BJ (cell line): ENCODE measurements around the gene KLF16. TPM values are rescaled to one million over a fixed set of nuclear protein-coding genes. Genes with fewer than 3 reads are reported as not detected.

Experiments
- CTCF ChIA-PET: fragments of 350-600 bp; formaldehyde crosslinking; extraction: SDS; loops from one replicate; lab custom pipeline; 2021; ENCODE audit warnings: antibody characterized with exemption, inconsistent platforms; lab: Yijun Ruan, JAX
- POLR2A ChIA-PET: fragments of 300-600 bp; sonication (Branson Sonifier 250); formaldehyde crosslinking; extraction: SDS; loops from one replicate; lab custom pipeline; 2021; ENCODE audit warnings: antibody characterized with exemption; lab: Charles Lee
- DNase-seq: peaks from one replicate; pipeline ENCODE4 v3.0.0-alpha.2; 2011; ENCODE audit warnings: low read depth
- H3K27me3 ChIP-seq: 2 replicates; pipeline ENCODE4 v1.6.0; 2011; ENCODE audit warnings: low read length; ENCODE audit not compliant: control insufficient read depth, insufficient read depth
- H3K36me3 ChIP-seq: 2 replicates; pipeline ENCODE4 v1.5.1; 2011; ENCODE audit warnings: low read length; ENCODE audit not compliant: control insufficient read depth, insufficient read depth
- H3K4me3 ChIP-seq: 2 replicates; pipeline ENCODE4 v1.5.1; 2011; ENCODE audit warnings: low read depth, mild to moderate bottlenecking, control low read depth, low read length
- polyA plus RNA-seq: library from polyadenylated mRNA; depleted of rRNA; stranded (reverse); fragments of >200 nt; gene quantifications from 2 replicates; pipeline ENCODE4 v1.2.3, GENCODE V29; 2011
- TF ChIP-seq, protein P1 (sequence below): IDR thresholded peaks from 2 replicates; pipeline ENCODE4 v1.5.1; 2011; ENCODE audit warnings: low read depth, mild to moderate bottlenecking, control low read depth, inconsistent platforms, low read length, moderate library complexity; ENCODE audit not compliant: insufficient read depth

The KLF16 gene
- polyA plus RNA-seq, 1 experiment, result 5.7 TPM

DNA sequence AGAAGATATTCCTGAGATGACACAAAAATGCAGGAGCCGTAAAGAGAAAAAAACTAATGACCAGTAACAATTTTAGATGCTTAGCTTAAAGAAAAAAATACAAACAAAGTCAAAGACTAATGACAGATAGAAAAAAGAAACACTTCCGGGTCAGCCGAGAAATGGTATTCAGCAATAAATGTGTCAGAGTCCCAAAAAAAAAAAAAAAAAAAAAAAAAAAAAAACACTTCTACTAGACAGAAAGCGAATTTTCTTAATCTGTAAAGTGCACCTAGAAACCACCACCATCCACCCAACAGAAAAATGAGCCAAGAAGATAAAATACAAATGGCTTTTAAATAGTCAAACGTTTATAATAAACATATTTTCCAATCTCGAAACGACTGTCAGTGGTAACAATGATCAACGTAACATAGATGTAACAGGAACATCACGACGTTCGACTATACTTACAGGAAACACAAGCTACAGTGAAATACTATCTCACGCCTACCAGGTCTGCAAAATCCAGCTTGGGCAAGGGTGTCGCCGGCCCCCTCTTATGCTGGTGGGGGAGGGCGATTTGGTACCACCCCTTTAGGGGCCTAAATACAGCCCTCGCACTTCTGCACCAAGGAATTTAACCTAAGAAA lies 11.3 kb upstream of the KLF16 start:
- Histone ChIP-seq H3K4me3 (peak overlapping the region; percentile 63), H3K36me3 (peaks cover 10% of the 10 kb centered on the region), H3K27me3 (no peaks in the 10 kb centered on the region)
- TF ChIP-seq, protein P1, sequence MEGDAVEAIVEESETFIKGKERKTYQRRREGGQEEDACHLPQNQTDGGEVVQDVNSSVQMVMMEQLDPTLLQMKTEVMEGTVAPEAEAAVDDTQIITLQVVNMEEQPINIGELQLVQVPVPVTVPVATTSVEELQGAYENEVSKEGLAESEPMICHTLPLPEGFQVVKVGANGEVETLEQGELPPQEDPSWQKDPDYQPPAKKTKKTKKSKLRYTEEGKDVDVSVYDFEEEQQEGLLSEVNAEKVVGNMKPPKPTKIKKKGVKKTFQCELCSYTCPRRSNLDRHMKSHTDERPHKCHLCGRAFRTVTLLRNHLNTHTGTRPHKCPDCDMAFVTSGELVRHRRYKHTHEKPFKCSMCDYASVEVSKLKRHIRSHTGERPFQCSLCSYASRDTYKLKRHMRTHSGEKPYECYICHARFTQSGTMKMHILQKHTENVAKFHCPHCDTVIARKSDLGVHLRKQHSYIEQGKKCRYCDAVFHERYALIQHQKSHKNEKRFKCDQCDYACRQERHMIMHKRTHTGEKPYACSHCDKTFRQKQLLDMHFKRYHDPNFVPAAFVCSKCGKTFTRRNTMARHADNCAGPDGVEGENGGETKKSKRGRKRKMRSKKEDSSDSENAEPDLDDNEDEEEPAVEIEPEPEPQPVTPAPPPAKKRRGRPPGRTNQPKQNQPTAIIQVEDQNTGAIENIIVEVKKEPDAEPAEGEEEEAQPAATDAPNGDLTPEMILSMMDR, result no peak
- no peak for DNase-seq
- CTCF ChIA-PET, result interaction anchor here (0.6 to 1.5 kb wide), 3 partner anchors 8 to 116 kb away, joined by 3 to 6 read pairs (median 4); no protein-coding TSS in a partner anchor
- POLR2A ChIA-PET, result interaction anchor here (0.6 kb wide), 1 partner anchor 1196 kb away, joined by 4 read pairs; no protein-coding TSS in a partner anchor

GRCh38 chr19:1873524-1874473 lies 10.4 kb upstream of the KLF16 start:
- ChIA-PET POLR2A (interaction anchor here (0.6 kb wide), 1 partner anchor 1195 kb away, joined by 4 read pairs; no protein-coding TSS in a partner anchor), CTCF (interaction anchor here (0.6 kb wide), 1 partner anchor 117 kb away, joined by 3 read pairs; no protein-coding TSS in a partner anchor)

DNA sequence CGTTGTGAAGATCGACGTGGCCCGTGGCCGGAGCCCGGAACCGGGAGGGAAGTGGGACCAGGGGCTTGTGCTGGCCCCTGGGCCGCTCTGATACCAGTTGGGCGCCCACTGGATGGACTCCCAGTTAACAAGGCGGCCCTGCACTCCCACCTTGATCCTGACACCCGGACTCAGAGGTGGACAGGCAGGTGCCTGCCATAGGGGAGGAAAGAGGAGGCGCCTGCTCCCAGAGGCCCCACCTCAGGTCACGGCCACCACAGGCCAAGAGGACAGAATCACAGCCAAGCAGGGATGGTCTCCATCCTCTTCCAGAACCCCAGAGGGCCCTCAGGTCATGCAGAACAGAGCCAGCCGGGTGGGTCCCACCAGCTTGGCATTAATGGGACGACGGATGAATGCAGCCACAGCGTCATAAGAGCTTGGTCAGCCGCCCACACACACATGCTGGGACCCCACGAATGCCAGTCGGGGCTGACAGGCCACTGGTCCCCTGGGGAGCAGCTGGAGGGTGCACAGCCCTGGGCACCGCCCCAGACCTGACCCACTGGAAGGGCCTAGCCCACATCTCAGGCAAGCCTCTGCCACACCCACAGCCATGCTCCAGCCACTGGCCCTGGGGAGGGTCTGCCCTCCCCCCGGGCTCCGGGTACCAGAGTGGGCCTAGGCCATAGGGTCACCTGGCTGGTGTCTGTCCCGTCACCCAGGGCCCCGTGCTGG lies 9.6 kb upstream of the KLF16 start:
- CTCF ChIA-PET, result interaction anchor here (0.9 kb wide), 1 partner anchor 36 kb away, joined by 3 read pairs; no protein-coding TSS in a partner anchor
- H3K27me3 ChIP-seq, result no peaks in the 10 kb centered on the region
- POLR2A ChIA-PET, result no interaction called here
- TF ChIP-seq, protein P1, result no peak
- H3K36me3 ChIP-seq, result peaks cover 10% of the 10 kb centered on the region
- no peak overlapping the region for H3K4me3 ChIP-seq
- no peak for DNase-seq

More at GRCh38 chr19:1873524-1874473, 10.4 kb upstream of the KLF16 start:
- Histone ChIP-seq H3K36me3 (peaks cover 10% of the 10 kb centered on the region), H3K27me3 (no peaks in the 10 kb centered on the region), H3K4me3 (no peak overlapping the region)
- no peak for DNase-seq
- TF ChIP-seq, protein P1, result no peak

GRCh38 chr19:1871630-1872029 lies 8.3 kb upstream of the KLF16 start:
- POLR2A ChIA-PET, result no interaction called here
- Histone ChIP-seq H3K4me3 (no peak overlapping the region), H3K36me3 (peaks cover 10% of the 10 kb centered on the region), H3K27me3 (no peaks in the 10 kb centered on the region)
- CTCF ChIA-PET, result no interaction called here
- no peak for DNase-seq
- TF ChIP-seq, protein P1, result no peak
